Measurements from ENCODE around the gene TNPO1.
A peak's percentile ranks its signal among the peaks of the same experiment; 100 is the strongest.

The TNPO1 gene

GRCh38 chr5:72936893-72937292, 120.4 kb downstream of the TNPO1 start:
- DNase-seq: no peak

GRCh38 chr5:72937517-72938061, 121.1 kb downstream of the TNPO1 start:
- DNase-seq: no peak

DNA sequence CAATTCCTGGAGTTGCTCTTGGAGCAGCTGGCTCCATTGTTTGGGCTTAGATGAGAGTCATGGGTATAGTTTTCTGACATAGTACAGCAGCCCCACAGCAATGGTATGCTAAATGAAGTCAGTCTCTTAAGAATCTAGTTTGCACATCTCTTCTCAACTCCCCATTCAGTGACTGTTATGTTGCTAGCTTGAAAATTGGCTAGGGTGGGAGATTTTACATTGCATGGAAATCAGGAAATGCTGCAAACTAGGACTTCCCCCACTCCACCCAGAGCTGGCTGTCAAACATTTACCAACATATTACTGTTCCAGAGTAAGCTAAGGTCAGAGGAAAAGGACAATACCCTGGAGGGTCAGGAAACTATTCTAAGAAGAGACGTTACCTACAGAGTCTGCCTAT, 121.7 kb downstream of the TNPO1 start:
- no peak for DNase-seq

DNA sequence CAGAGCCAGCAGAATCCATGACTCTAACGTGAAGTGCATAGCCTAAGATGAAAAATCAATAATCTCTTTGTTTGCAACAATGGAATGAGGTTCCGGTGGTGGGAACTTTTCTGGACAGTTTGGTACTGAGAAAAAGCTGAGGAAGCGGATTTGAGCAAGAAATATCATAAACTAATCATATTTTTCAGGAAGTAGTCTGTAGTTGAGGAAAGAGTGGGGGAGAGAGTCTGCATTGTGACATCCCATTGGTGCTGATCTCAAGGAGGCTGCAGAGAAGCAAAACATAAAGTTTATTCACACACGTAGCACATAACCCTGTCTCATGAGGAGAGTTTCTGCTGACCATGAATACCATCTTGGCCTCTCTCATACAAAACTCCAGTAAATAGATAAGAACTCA, 123.6 kb downstream of the TNPO1 start:
- DNase-seq: no peak

- no peak for DNase-seq
Observed at GRCh38 chr5:72943307-72943706, 126.8 kb downstream of the TNPO1 start.

- DNase-seq: no peak
Observed at GRCh38 chr5:72947498-72947897, 131.0 kb downstream of the TNPO1 start.

GRCh38 chr5:72949481-72949880, 133.0 kb downstream of the TNPO1 start:
- no peak for DNase-seq

DNA sequence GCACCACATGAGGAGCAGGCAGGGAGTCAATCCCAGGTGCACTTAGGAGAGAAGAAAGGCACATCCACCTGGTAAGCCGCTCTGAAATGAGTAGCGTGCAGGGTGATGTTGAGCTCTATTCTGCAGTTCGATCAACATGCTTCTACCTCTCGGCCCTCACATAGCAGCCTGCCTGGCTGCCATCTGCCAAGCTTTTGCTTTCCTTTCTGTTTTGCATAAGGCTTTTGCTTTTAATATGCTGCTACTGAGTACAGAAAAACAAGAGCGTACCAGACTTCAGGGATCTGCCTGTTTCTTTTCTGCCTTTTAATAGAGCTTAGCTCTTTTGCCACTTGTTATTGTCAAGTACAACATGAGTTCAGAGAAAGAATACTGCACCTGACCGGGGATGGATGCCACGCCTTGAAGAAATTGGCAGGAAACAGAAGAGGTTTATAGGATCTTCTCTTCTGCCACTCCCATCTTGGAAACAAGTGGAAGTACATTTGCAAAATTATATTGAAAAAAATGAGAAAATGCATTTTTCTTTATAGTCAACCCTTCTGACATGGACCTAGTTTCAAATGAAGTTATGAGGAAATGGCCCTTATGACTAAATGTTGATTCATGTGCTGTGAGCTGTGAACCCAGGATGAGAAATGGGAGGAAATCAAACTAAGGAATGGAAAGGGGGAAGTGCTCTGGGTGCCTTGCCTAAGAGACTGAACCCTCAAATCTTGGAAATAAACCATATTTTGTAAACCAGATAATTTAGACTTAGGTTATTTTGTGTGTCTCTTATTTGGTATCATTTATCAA, 135.4 kb downstream of the TNPO1 start:
- no peak for DNase-seq

GRCh38 chr5:72954389-72954788, 137.9 kb downstream of the TNPO1 start:
- no peak for DNase-seq

- DNase-seq: no peak
Observed at GRCh38 chr5:72955143-72955767, 138.8 kb downstream of the TNPO1 start.

- DNase-seq: peak; percentile 98
Observed at GRCh38 chr5:72955768-72956323, 139.4 kb downstream of the TNPO1 start, which contains the start of gene FCHO2. TSS of gene FCHO2 (plus strand) at chr5:72956041. CDS start at chr5:72956097, 56 bp downstream.

- DNase-seq: peak; percentile 20
Observed at GRCh38 chr5:72956324-72957140, 140.1 kb downstream of the TNPO1 start.

- no peak for DNase-seq
Observed at GRCh38 chr5:72957337-72957736, 140.9 kb downstream of the TNPO1 start.

GRCh38 chr5:72959257-72959656, 142.8 kb downstream of the TNPO1 start:
- DNase-seq: no peak

All from T-helper 9 cell (primary cell).